CD4-positive, alpha-beta T cell treated with Interleukin-4 for 4 hours (primary cell): ENCODE measurements around the gene GREB1.

Experiments used
- DNase-seq: peaks from one replicate; pipeline ENCODE4 v3.0.0-alpha.2; 2020

GREB1 gene

DNA sequence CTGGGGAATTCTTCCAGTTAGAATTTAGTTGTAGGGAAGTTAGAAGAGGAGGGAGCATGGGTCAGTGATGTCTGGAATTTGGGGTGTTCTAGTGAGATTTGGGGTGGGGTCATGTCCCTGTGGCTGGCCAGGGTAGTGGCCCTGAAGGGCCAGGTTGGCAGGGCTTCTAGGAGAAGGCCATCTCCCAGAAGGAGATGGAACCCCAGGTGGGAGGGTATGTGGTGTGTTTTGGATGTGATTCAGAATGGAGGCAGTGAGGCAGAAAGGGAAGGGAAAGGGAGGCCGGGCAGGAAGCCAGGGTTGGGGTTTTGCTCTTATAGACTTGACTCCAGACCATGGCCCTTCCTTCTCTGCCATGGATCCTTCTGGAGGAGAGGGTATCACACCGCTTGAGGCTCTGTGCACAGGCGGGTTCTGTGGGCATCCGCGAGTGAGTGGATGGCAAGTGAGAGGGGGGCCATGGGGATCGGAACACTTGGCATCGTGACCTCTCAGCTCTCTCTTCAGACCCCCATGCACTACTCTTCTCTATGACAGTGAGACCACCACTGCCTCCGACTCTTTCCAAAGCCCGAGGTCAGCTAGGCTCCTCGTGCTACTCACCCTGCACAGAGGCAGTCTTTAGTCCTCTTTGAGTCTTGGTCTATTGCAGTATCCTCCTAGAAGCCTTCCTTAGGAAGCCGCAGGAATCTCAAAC, 7.3 kb downstream of the GREB1 start:
- no peak for DNase-seq

DNA sequence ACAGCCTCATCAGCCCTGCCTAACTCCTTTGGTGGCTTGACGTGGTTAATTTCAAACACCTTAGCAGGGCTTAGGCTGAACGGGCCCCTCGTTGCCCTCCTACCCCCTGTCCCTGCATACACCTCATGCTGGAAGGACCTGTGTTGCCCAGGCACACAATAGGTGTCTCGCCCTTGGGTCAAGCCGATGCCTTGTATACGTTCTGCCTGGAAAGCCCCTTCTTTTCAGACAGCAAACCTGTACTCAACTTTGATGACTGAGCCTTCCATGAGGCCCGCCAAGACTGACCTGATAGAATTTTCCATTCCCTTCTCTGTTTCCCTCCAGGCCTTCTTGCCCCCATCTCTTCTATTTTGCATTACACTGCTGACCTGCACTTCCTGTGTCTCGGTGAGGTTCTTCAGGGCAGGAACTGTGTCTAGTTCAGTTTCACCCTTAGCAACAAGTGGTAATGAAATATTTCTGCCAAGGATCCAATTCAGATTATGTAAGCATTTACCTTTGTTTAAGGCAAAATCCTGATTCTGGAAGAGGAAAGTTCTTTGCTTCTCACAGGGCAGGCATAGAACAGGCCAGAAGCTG, 7.9 kb downstream of the GREB1 start:
- DNase-seq: no peak

- DNase-seq: no peak
These were observed 8.5 kb downstream of the GREB1 start for GRCh38 chr2:11542275-11542819.

DNA sequence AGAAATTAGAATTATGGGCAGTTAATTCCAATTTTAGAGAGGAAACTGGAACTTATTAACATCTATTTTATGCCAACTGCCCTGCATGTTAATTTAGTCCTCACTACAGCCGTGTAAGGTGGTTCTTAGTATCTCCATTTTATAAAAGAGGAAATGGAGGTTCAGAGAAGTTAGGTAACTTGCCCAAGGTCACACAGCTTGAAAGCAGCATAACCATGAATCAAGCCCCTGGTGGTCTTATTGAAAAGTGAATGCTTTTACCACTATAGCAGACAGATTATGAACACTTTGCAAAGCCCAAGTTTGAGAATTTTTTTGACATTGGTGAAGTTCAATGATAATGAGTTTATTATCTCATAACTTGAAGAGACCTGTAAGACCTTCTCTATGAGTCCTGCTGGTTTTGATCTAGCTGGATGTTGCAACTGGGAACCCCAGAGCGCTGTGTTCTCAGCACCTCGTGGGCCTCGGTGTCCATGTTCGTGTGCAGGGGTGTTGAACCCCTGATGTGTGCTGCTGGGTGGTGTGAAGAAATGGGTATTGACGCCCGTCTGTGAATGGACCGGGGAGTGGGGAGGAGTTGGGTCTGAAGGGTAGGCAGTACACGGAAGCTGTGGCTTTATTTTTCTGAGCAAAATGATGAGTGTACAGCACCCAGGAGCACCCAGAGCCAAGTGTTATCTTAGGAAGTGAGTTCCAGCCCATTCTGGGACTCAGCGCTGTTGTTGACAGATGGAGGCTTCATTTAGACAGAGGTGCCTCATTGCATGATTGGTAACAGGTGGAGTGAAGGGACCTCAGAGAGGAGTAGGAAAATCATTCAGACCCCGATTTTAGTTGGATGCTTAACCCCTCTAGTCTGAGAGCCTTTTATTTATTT, 9.7 kb downstream of the GREB1 start:
- no peak for DNase-seq

GRCh38 chr2:11546072-11546471, 12.2 kb downstream of the GREB1 start:
- DNase-seq: no peak

- no peak for DNase-seq
These were observed 14.2 kb downstream of the GREB1 start for GRCh38 chr2:11547912-11548497.

DNA sequence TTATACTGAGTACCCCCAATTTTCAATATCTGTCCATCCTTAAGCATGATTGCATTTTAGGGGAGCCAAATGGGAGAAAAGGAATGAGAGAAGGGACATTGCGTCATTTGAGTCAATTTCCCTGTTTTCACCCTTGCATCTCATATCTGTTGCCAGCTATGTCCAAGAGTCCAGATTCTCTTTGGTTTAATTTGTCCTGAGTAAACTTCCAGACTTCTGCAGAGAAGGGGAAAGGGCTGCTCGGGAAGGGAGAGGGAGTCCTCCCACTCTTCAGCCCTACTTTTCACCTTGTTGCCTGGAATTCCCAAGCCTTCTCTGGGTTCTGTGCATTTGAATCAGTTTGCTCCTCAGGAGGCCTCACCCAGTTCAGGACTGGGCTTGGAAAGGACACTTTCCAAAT, 16.5 kb downstream of the GREB1 start:
- DNase-seq: no peak

DNA sequence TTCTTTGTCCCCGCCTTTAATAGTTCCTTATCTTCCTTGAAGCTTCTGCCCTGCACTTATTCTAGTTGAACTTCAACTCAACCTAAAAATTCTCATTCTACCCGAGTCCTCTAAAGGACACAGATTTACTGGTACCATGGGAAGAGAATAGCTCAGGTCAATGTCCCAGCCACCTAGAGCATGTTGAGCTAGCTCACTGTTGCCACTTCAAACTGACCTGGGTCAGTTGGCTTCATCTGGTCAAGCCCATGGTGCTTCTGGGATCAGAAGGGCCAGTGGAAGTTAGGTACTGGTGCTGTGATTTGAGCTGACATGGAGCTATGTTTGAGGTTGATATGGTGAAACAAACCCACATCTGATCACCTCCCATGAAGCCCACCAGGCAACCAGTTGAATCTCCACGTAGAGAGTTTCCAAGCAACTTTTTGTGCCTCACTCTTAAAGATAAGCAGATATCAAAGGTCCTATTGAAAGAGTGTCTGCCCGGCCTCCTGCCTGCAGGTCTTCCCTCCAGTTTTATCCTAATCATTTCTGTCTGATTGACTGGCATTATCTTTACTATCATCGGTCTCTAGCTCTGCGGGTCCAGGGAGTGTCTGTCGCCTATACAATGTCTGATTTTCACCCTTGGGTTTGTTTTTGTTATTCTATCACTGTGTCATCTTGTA, 17.2 kb downstream of the GREB1 start:
- no peak for DNase-seq

DNA sequence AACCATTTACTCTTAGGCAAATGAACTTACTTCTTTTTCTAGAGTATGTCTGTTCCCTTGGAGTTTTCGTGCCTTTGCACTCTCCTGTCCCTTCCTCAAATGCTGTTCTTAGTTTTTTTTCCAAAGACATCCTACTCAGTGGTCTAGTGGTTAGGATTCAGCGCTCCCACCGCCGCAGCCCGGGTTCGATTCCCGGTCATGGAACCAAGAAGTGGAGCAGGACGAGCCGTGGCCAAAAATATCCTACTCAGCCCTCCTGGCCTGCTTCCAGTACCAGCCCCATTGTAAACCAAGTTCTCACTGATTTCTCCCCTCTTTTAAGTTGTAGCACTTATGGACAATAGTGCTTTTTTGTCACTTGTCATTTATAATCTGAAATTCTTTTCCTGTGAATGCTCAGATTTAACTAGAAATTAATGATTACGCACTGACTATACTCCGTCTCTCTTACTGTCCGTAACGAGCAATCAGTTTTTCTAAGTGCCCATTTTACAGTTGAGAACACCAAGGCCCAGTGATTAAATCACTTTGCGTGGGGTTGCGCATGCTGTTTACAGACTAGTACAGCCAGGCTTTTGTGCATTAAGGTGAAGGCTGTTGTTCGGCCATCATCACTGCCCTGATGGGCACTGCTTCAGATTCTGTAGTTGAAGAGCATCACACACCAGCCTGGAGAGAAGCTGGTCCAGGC, 17.9 kb downstream of the GREB1 start:
- DNase-seq: no peak

GRCh38 chr2:11552260-11552638, 18.4 kb downstream of the GREB1 start:
- no peak for DNase-seq

GRCh38 chr2:11553661-11554398, 20.0 kb downstream of the GREB1 start:
- DNase-seq: no peak

GRCh38 chr2:11554399-11554716, 20.5 kb downstream of the GREB1 start:
- no peak for DNase-seq

GRCh38 chr2:11556101-11556806, 22.4 kb downstream of the GREB1 start:
- no peak for DNase-seq

GRCh38 chr2:11558214-11558886, 24.5 kb downstream of the GREB1 start:
- no peak for DNase-seq

- no peak for DNase-seq
These were observed 25.4 kb downstream of the GREB1 start for GRCh38 chr2:11559066-11559785.

DNA sequence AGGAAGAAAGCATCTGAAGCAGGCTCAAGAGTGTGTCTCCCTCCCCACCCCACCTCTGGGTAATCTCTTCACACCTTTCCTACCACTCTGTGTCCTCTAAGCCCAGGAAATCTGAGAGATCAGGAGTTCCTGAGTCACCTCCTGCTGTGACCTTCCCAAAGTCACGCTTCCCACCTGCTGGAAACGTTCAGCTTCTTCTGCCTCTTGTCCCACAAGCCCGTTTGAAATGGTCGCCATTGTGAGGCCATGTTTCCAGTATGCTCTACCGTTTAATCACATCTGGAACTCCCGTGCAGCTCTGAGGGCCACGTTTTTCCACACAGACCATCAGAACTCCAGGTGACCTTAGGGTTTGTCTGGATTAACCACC, 25.9 kb downstream of the GREB1 start:
- no peak for DNase-seq

DNA sequence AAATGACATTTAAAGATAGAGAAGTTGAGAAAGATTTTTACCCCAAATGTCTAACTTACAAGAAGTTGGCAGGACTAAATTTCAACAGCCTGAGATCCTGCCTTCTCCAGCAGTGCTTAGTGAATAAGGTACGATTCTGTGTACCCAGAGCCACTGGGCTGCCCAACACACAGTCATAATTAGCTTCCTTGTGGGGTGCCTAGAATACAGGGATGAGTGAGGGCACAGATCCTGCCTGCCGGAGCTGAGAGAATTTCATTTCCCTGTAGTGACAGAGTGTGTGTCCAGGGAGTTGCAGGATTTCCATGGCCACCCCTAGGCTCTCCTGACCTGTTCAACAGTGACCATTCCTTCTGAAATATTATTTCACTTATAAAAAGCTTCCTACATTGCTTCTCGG, 27.0 kb downstream of the GREB1 start:
- no peak for DNase-seq

GRCh38 chr2:11562011-11562410, 28.2 kb downstream of the GREB1 start:
- DNase-seq: no peak

- no peak for DNase-seq
These were observed 28.6 kb downstream of the GREB1 start for GRCh38 chr2:11562476-11562875.
